Measurements from ENCODE around the gene DTWD1. TPM values are rescaled to one million over a fixed set of nuclear protein-coding genes. Genes with fewer than 3 reads are reported as not detected.

Gene DTWD1
- total RNA-seq = 42.8 and 60.1 TPM in 2 replicates

GRCh38 chr15:49620658-49621368 is at the start of gene DTWD1, which contains the start of gene FAM227B:
TSS of gene DTWD1 (plus strand) at chr15:49621048. CDS start at chr15:49625168, 4,120 bp downstream.
TSS of gene FAM227B (minus strand) at chr15:49620818. CDS start at chr15:49615171, 5,647 bp downstream.

Other genes with a start within 250 kb of the DTWD1 start
- gene FGF7, start 197.8 kb upstream of the DTWD1 start, total RNA-seq = 157 and 355 TPM in 2 replicates
- 4.3 and 7.3 TPM in 2 replicates for gene FAM227B, start 230 bp upstream of the DTWD1 start, total RNA-seq